ENCODE measurements around the gene DGCR6L.

- TF ChIP-seq POLR2A (IDR thresholded peaks at IDR 0.05; ENCODE audit: low read depth, low read length) = no peak
- no peak for TF ChIP-seq POLR2AphosphoS5 (IDR thresholded peaks at IDR 0.05; ENCODE audit: low read depth, low read length)
- TF ChIP-seq SPI1 (IDR thresholded peaks at IDR 0.05; ENCODE audit: low read depth, low read length) = no peak
- TF ChIP-seq TAF1 (IDR thresholded peaks at IDR 0.05; ENCODE audit: low read depth, low read length) = no peak
These were observed 24.4 kb downstream of the DGCR6L start for GRCh38 chr22:20295262-20296064.

All from GM12891 (cell line).